NK-92 (cell line): ENCODE results near the gene ZBTB4.

Experiments
- DNase-seq: peaks from one replicate; lab custom pipeline; 2025; ENCODE audit not compliant: unreplicated experiment; lab: John Stamatoyannopoulos, UW

ZBTB4 gene, protein sequence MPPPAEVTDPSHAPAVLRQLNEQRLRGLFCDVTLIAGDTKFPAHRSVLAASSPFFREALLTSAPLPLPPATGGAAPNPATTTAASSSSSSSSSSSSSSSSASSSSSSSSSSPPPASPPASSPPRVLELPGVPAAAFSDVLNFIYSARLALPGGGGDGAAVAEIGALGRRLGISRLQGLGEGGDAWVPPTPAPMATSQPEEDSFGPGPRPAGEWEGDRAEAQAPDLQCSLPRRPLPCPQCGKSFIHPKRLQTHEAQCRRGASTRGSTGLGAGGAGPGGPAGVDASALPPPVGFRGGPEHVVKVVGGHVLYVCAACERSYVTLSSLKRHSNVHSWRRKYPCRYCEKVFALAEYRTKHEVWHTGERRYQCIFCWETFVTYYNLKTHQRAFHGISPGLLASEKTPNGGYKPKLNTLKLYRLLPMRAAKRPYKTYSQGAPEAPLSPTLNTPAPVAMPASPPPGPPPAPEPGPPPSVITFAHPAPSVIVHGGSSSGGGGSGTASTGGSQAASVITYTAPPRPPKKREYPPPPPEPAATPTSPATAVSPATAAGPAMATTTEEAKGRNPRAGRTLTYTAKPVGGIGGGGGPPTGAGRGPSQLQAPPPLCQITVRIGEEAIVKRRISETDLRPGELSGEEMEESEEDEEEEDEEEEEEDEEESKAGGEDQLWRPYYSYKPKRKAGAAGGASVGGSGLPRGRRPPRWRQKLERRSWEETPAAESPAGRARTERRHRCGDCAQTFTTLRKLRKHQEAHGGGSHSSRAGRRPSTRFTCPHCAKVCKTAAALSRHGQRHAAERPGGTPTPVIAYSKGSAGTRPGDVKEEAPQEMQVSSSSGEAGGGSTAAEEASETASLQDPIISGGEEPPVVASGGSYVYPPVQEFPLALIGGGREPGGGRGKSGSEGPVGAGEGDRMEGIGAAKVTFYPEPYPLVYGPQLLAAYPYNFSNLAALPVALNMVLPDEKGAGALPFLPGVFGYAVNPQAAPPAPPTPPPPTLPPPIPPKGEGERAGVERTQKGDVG

DNA sequence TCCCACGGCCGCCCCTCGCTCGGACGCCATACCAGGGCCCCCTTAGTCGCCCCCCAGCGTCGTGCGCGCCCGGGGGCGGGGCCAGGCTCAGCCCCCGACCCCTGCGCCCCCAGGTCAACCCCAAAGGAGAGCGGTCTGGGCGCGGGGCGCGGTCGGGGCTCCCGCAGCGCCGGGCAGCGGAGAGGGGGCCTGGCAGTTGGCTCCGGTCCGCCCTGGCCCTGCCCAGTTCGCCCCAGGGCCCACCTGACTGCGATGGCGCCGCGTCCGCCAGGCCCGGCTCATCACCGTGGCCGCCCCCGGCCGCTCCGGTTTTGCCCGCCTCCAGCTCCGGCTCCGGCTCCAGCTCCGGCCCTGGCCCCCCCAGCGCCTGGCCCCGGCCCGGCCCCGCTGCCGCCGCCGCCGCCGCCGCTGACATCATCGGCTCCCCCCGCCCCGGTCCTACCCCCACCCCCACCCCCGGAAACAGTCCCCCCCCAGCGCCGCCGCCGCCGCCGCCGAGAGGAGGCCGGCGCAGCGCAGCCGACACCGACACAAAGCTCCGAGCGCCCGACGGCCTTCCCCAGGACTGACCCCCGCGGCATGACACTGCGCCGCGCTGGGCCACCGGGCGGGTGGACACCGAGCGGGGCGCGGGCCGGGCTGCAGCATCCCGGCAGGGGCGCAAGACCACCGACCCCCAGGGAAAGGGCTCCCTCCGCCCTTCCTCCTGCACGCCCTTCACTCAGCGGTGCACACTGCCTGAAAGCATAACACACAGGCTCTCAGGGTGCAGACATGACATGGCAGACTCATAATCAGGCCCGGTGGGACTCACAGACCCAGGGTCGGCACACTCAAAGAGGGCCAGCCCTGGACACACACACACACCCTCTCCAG, at the start of gene ZBTB4:
ZBTB4 (minus strand) TSS at position 419 of the 876 bp plus-strand sequence. CDS start 12,830 bp downstream, outside the sequence.
- DNase-seq, result no peak

DNA sequence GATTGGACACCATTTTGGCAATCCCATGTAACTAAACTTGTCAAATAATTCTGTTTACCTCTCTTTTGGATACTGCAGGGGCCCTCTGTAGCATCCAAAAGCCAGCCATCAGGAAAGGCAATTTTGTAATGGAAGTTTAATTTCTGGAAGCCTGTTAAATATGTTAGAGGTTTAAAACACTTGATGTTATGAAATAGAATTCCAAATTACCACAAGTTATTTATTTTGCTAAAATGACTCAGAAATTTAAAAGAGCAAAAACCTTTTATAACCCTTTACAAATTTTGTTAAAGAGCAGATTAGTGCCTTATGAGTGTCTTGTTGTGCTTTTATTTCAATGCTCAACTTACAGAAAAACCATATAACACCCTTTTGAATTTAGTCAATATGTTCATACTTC, 49.4 kb upstream of the ZBTB4 start:
- DNase-seq, result no peak

DNA sequence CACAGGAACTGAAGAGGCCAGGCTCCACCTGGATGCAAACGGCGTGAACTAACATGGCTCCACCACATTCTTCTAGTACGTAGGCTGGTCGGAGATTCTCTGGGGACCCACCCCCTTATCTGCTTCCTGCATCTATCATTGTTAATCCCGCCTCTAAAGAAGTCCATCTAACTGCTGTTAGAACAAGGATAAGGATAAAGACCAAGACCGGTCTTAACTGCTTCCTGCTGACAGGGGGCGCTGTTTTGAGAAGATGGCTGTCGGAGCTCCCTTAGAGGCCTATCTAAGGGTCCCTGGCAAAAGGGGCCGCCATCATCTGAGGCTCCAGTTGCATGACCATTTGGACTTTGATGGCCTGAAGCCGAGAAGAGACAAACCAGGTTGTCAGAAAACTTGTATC, 43.6 kb upstream of the ZBTB4 start:
- no peak for DNase-seq

DNA sequence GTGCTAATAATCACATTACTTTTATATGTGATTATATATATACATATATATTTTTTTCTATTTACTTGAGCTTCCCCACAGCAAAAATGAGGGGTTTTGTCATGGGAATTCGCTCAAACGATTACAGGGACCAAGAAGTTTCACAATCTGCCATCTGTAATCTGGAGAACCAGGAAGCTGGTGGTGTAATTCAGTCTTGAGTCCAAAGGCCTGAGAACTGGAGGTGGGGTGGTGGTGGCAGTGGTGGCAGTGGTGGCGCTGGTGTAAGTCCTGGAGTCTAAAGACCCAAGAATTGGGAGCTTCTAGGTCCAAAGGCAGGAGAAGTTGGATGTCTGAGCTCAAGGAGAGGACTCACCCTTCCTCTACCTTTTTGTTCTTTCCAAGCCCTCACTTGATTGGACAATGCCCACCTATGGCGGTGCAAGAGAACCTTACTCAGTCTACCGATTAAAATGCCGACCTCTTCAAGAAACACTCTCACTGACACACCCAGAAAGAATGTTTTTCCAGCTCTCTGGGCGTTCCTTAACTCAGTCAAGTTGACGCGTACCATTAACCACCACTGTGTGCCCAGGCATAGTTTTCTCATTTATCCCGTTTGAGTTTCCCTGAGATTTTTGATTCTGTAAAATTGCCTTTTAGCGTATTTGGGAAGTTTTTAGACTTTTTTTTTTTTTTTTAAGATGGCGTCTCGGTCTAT, 36.6 kb upstream of the ZBTB4 start:
- no peak for DNase-seq

DNA sequence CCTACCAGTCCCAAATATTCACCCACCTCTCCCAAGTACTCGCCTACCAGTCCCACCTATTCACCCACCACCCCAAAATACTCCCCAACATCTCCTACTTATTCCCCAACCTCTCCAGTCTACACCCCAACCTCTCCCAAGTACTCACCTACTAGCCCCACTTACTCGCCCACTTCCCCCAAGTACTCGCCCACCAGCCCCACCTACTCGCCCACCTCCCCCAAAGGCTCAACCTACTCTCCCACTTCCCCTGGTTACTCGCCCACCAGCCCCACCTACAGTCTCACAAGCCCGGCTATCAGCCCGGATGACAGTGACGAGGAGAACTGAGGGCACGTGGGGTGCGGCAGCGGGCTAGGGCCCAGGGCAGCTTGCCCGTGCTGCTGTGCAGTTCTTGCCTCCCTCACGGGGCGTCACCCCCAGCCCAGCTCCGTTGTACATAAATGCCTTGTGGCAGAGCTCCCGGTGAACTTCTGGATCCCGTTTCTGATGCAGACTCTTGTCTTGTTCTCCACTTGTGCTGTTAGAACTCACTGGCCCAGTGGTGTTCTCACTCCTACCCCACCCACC, 34.5 kb upstream of the ZBTB4 start:
- DNase-seq, result no peak

DNA sequence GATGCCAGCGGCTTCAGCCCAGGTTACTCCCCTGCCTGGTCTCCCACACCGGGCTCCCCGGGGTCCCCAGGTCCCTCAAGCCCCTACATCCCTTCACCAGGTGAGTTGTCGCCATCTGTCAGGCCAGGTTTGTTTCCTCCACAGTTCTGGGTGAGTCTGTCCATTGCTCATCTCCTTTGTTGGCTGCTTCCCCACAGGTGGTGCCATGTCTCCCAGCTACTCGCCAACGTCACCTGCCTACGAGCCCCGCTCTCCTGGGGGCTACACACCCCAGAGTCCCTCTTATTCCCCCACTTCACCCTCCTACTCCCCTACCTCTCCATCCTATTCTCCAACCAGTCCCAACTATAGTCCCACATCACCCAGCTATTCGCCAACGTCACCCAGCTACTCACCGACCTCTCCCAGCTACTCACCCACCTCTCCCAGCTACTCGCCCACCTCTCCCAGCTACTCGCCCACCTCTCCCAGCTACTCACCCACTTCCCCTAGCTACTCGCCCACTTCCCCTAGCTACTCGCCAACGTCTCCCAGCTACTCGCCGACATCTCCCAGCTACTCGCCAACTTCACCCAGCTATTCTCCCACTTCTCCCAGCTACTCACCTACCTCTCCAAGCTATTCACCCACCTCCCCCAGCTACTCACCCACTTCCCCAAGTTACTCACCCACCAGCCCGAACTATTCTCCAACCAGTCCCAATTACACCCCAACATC, 33.6 kb upstream of the ZBTB4 start:
- DNase-seq, result no peak

DNA sequence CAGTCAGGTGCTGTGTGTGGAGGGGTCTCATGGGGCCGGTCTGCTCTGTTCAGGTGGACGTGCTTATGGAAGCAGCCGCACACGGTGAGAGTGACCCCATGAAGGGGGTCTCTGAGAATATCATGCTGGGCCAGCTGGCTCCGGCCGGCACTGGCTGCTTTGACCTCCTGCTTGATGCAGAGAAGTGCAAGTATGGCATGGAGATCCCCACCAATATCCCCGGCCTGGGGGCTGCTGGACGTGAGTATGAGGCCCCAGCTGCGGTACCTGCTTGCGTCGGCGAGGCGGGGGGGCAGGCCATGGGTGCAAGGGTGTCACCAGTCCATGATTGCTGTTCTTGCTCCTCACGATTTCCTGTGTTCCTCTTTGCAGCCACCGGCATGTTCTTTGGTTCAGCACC, 32.7 kb upstream of the ZBTB4 start:
- no peak for DNase-seq

DNA sequence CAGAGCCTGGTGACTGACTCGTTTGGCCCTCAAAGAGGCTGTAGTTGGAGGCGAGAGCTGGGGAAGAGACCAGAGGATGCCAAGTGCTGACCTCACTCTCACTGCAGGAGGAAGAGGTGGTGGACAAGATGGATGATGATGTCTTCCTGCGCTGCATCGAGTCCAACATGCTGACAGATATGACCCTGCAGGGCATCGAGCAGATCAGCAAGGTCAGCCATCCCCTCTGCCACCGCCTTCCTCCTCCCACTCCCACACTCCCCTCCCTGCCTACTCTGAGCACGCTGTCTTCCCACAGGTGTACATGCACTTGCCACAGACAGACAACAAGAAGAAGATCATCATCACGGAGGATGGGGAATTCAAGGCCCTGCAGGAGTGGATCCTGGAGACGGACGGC, 31.7 kb upstream of the ZBTB4 start:
- no peak for DNase-seq

DNA sequence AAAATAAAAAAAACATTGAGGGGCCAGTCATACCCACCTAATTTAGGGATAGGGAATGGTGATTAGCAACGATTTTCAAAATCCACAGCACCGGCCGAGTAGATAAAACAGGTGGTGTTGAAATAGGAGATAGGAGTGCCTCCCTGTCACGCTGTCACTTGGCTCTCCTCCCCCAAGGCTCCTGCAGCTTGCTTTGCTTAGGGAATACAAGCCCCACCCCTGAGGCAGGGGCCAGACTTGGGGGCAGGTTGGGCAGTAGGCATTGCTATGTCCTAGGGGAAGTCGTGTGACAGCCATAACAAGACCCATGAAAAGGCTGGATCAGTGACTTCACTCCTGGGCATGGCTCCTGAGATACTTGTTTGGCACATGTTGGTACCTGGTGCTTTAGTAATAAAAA, 30.5 kb upstream of the ZBTB4 start:
- no peak for DNase-seq

DNA sequence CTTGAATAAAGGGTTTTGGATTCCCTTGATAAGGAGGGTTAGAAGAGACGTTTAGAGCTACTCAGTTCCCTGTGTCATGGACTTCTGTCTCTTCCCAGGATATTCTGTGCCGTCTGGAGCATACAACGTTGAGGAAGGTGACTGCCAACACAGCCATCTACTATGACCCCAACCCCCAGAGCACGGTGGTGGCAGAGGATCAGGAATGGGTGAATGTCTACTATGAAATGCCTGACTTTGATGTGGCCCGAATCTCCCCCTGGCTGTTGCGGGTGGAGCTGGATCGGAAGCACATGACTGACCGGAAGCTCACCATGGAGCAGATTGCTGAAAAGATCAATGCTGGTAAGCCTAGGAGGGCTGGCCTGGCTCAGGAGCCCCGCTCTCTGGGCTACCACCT, 29.4 kb upstream of the ZBTB4 start:
- no peak for DNase-seq

DNA sequence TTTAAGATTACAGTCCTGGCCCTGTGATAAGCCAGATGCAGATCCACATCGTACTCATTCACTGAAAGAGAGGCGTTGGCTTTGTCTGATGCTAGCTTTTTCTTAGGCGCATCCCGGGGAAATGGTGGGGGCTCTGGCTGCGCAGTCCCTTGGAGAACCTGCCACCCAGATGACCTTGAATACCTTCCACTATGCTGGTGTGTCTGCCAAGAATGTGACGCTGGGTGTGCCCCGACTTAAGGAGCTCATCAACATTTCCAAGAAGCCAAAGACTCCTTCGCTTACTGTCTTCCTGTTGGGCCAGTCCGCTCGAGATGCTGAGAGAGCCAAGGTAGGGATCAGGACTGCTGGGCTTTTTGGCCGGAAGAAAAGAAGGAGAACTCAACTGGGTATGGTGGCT, 28.7 kb upstream of the ZBTB4 start:
- no peak for DNase-seq

DNA sequence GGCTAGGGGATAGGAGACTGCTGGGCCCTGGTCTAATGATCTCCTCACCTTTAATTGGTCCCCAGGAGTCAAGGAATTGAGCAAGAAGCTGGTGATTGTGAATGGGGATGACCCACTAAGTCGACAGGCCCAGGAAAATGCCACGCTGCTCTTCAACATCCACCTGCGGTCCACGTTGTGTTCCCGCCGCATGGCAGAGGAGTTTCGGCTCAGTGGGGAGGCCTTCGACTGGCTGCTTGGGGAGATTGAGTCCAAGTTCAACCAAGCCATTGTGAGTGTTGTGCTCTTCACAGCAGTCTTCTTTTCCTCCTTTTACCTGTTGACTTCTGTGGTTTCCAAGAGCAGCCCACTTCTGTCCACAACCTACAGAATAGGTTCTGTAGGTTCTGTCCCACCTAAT, 24.1 kb upstream of the ZBTB4 start:
- no peak for DNase-seq

DNA sequence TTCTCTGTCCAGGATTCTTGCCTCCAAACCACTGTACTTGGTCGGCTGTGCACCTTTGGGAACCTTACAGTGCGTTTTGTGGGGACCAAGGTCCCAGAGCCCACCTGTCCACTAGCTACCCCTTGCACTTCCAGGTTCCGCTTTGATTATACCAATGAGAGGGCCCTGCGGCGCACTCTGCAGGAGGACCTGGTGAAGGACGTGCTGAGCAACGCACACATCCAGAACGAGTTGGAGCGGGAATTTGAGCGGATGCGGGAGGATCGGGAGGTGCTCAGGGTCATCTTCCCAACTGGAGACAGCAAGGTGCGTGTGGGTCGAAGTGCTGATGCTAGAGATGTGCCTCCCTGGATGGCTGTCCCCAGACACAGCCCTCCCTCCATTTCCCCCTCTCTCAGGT, 23.6 kb upstream of the ZBTB4 start:
- no peak for DNase-seq

DNA sequence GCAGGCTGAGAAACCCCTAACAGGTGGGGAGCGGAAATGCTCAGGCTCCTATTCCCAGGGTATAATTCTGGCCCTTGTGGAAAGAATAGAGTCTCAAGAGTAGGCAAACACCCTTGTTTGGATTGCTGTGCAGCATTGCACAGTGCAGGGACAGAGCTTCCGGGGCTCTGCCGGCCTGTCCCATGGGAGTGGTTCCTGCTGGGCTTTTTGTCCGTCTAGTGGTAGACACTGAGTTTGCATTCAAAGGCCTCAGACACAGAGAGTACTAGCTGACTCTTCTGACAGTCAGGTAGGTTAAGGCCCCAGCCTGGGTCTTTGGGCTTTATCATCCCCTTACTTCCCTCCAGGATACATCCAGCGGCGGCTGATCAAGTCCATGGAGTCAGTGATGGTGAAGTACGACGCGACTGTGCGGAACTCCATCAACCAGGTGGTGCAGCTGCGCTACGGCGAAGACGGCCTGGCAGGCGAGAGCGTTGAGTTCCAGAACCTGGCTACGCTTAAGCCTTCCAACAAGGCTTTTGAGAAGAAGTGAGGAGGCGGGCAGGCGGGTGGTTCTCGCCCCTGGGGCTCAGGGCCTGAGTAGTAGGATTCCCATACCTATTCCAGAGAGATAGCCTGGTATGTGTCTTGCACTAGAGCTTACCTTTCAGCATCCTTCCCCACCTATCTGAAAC, 22.9 kb upstream of the ZBTB4 start:
- no peak for DNase-seq

DNA sequence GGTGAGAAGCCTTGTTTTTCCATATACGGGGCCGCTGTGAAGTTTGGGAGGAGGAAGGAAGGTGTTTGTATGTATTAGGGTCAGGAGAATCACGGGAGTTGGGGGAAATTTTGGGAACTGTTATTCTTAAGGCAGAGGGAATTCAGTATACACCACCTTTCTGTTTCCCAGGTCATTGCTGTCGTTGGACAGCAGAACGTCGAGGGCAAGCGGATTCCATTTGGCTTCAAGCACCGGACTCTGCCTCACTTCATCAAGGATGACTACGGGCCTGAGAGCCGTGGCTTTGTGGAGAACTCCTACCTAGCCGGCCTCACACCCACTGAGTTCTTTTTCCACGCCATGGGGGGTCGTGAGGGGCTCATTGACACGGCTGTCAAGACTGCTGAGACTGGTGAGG, 22.3 kb upstream of the ZBTB4 start:
- DNase-seq, result no peak

DNA sequence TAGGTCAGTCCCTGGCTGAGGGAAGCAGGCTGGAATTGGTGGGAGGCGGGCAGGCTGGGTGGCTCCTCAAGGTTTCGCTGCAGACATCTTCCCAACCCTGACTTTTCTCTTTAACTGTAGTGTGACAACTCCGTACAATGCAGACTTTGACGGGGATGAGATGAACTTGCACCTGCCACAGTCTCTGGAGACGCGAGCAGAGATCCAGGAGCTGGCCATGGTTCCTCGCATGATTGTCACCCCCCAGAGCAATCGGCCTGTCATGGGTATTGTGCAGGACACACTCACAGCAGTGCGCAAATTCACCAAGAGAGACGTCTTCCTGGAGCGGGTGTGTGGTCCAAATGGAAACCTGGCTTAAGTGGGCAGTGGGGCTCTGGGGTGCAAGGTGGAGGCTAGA, 19.7 kb upstream of the ZBTB4 start:
- no peak for DNase-seq

DNA sequence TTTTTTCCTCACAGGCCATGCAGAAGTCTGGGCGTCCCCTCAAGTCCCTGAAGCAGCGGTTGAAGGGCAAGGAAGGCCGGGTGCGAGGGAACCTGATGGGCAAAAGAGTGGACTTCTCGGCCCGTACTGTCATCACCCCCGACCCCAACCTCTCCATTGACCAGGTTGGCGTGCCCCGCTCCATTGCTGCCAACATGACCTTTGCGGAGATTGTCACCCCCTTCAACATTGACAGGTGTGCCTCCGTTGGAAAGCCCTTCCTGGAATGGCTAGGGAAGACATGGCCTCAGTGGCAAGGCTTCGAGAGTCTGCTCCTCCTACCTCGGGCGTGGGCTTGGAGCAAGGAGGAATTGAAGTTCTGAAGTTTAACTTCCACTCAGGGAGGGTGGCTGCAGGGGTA, 18.2 kb upstream of the ZBTB4 start:
- DNase-seq, result no peak

DNA sequence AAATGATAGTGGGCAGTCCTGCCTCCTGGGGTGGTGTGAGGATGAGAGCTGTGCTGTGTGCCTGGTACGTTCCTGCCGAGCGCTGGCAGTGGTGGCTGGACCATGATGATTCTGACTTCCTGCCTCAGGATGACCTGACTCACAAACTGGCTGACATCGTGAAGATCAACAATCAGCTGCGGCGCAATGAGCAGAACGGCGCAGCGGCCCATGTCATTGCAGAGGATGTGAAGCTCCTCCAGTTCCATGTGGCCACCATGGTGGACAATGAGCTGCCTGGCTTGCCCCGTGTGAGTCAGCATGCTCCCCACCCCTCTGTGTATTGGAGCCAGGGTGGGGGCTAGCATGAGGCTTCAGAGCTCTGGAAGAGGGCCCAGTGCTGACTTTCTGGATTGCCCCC, 17.8 kb upstream of the ZBTB4 start:
- DNase-seq, result no peak
